Stomach (tissue), 4 donors: ENCODE measurements around the gene NRL.

Experiments
- POLR2A ChIP-seq, 4 donors: fragments of 450-650 bp; IDR thresholded peaks; one replicate each; pipeline ENCODE4 v1.6.1; 2016; ENCODE audit warnings: antibody characterized with exemption in 4 of 4, control low read depth in 2 of 4, mild to moderate bottlenecking in 1 of 4, moderate library complexity in 1 of 4
- TF ChIP-seq, protein P1 (sequence below), 7 experiments: fragments of 450-650 bp in 4 of 7; fragments of 200-600 bp in 3 of 7; sonication (generic) in 3 of 7; IDR thresholded peaks; one replicate each; pipeline ENCODE4 v1.5.1; 2016 to 2019; ENCODE audit warnings: antibody characterized with exemption in 7 of 7, control low read depth in 2 of 7, mild to moderate bottlenecking in 1 of 7

- TF ChIP-seq POLR2A (IDR thresholded peaks at IDR 0.05): no peak
- TF ChIP-seq, protein P1, sequence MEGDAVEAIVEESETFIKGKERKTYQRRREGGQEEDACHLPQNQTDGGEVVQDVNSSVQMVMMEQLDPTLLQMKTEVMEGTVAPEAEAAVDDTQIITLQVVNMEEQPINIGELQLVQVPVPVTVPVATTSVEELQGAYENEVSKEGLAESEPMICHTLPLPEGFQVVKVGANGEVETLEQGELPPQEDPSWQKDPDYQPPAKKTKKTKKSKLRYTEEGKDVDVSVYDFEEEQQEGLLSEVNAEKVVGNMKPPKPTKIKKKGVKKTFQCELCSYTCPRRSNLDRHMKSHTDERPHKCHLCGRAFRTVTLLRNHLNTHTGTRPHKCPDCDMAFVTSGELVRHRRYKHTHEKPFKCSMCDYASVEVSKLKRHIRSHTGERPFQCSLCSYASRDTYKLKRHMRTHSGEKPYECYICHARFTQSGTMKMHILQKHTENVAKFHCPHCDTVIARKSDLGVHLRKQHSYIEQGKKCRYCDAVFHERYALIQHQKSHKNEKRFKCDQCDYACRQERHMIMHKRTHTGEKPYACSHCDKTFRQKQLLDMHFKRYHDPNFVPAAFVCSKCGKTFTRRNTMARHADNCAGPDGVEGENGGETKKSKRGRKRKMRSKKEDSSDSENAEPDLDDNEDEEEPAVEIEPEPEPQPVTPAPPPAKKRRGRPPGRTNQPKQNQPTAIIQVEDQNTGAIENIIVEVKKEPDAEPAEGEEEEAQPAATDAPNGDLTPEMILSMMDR (IDR thresholded peaks at IDR 0.05): no peak
Measured at GRCh38 chr14:24155100-24155499, 40.4 kb upstream of the NRL start.
